Small intestine (tissue), 7 donors: ENCODE measurements around the gene WDR18. TPM values are rescaled to one million over a fixed set of nuclear protein-coding genes. Genes with fewer than 3 reads are reported as not detected.

Experiments used
- DNase-seq, 2 donors: peaks; one replicate each; pipeline versions ENCODE4 v3.0.0 to v3.0.0-alpha.2; 2013
- FAIRE-seq: peaks from 2 replicates; lab custom pipeline; 2012; peaks lifted over from hg19 to GRCh38; lab: Jason Lieb, UNC
- H3K27ac ChIP-seq, 3 donors: one replicate each; pipeline ENCODE4 v1.5.1; 2013; ENCODE audit warnings: low read length in 2 of 3, mild to moderate bottlenecking in 2 of 3, control low read depth in 1 of 3, inconsistent platforms in 1 of 3, low read depth in 1 of 3, moderate library complexity in 1 of 3
- H3K27me3 ChIP-seq, 3 donors: one replicate each; pipeline ENCODE4 v1.6.1; 2013; ENCODE audit warnings: low read length in 3 of 3, inconsistent platforms in 1 of 3; ENCODE audit not compliant: control insufficient read depth in 3 of 3, insufficient read depth in 3 of 3
- H3K36me3 ChIP-seq, 3 donors: one replicate each; pipeline ENCODE4 v1.6.1; 2013; ENCODE audit warnings: low read length in 3 of 3, inconsistent platforms in 1 of 3, low read depth in 1 of 3, mild to moderate bottlenecking in 1 of 3, moderate library complexity in 1 of 3; ENCODE audit not compliant: control insufficient read depth in 3 of 3, insufficient read depth in 2 of 3
- H3K4me1 ChIP-seq, 3 donors: one replicate each; pipeline ENCODE4 v1.6.1; 2013; ENCODE audit warnings: low read length in 2 of 3, inconsistent platforms in 1 of 3, low read depth in 1 of 3, mild to moderate bottlenecking in 1 of 3, moderate library complexity in 1 of 3; ENCODE audit not compliant: control insufficient read depth in 3 of 3, insufficient read depth in 2 of 3
- H3K4me3 ChIP-seq, 3 donors: one replicate each; pipeline ENCODE4 v1.5.1; 2013; ENCODE audit warnings: low read length in 3 of 3, control low read depth in 1 of 3, inconsistent platforms in 1 of 3, low read depth in 1 of 3, mild to moderate bottlenecking in 1 of 3, moderate library complexity in 1 of 3
- H3K9me3 ChIP-seq, 2 donors: one replicate each; pipeline ENCODE4 v1.6.1; 2013; ENCODE audit warnings: low read depth in 1 of 2, low read length in 1 of 2; ENCODE audit not compliant: control insufficient read depth in 2 of 2, insufficient read depth in 1 of 2
- WGBS, 3 donors: extraction: QIAGEN DNeasy Blood & Tissue Kit; methylation state at CpG; one replicate each; pipeline ENCODE4 v1.1.7; 2013; 5-methylcytosine and 5-hydroxymethylcytosine counted together
- polyA plus RNA-seq, 4 donors: library from polyadenylated mRNA; stranded (reverse) in 3 of 4; unstranded in 1 of 4; fragments of 200-250 nt in 3 of 4; fragments of 120-200 nt in 1 of 4; gene quantifications; one replicate each; pipeline versions ENCODE4 v1.2.1 to v1.2.3, GENCODE V29; 2013
- donor health status: healthy with polysubstance abuse.
- donor health status: control.
- donor health status: control.
- donor health status: Bipolar disorder and iron deficiency.
- donor health status: healthy.

WDR18 gene
- polyA plus RNA-seq, 4 donors = 33.4 to 70.8 (median 57.5) TPM

DNA sequence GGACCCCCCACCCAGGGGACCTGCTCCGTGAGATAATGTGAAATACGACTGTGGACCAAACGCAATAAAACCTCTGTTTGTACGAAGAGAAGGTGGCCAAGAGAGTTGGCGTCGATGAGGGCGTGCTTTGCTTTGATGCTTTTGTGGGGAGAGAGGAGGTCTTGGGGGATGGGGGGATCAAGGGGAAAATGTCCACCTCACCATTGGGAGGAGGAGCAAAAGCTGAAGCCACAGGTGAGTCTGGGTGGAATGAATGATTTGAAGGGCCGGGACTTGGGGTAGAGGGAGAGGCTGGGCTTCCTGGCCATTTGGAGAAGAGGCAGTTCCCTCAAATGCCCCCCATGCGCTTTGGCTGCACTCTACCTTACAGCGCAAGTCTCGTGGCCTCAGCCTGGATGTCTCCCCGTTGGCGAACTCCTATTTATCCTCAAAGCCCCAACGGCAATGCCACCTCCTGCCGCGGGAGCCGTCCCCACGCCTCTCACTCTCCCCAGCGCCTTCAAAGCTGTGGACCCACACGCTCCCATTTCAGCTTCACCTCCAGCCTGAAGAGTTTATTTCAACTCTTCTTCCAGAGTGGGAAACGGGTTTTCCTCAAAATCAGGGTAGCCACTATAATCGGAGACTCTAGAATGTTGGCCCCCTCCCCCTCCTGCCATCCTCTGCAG is 55.0 kb downstream of the WDR18 start:
- Histone ChIP-seq H3K4me1 (peaks cover 0 to 25% (median 8%) of the 10 kb centered on the region in 3 donors), H3K9me3 (no peaks in the 10 kb centered on the region), H3K4me3 (no peak overlapping the region), H3K36me3 (peaks cover 0 to 30% (median 0%) of the 10 kb centered on the region in 3 donors), H3K27ac (peak overlapping the region in 1 of 3 donors; percentile 26), H3K27me3 (no peaks in the 10 kb centered on the region)
- DNase-seq (no peak), FAIRE-seq (no peak)
- 61 to 63% (median 63%) methylated on average over 22 of the region's 22 CpGs for WGBS, 3 donors

DNA sequence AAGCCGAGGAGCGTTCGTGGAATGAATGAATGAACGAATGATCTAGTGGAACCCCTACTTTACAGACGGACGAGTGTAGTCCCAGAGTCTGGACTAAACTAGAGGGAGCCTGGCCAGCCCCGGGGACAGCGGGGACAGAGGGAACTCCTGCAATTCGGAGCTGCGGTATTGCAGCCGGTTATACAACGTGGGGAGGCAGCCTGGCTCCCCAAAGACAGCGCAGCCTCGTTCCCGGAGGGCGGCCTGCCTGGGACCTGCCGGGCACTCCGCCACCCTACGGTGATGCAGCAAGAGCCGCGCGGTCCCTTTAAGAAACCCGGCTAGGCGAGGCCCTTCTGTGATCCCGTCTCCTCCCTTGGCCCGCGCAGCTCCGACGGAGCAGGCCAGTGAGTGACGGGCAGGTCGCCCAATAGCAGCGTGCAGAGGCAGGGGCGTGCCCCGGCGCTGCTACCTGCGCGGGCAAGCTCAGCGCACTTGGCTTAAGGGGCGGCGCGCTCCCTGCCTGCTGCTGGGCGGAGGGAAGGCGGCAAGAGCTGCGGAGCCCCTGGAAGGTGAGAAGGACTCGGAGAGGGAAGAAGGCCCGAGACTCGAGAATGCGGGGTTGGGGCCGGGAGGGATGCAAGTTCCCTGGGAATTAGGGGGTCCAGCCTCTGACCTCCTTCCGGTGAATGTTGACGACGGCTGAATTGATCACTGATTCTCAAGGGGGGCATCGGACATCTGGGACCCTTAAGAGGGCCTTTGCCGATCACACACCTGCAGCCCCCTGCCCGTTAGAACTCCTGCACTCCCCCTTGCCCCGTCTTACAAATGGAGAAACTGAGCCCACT is 55.7 kb downstream of the WDR18 start, which contains the start of gene ABCA7:
TSS of gene ABCA7 (plus strand) at position 462 of the 830 bp plus-strand sequence. CDS start 1,255 bp downstream, outside the sequence.
- peaks cover 0 to 25% (median 8%) of the 10 kb centered on the region in 3 donors for H3K4me1 ChIP-seq
- FAIRE-seq = no peak
- no peaks in the 10 kb centered on the region for H3K27me3 ChIP-seq

DNA sequence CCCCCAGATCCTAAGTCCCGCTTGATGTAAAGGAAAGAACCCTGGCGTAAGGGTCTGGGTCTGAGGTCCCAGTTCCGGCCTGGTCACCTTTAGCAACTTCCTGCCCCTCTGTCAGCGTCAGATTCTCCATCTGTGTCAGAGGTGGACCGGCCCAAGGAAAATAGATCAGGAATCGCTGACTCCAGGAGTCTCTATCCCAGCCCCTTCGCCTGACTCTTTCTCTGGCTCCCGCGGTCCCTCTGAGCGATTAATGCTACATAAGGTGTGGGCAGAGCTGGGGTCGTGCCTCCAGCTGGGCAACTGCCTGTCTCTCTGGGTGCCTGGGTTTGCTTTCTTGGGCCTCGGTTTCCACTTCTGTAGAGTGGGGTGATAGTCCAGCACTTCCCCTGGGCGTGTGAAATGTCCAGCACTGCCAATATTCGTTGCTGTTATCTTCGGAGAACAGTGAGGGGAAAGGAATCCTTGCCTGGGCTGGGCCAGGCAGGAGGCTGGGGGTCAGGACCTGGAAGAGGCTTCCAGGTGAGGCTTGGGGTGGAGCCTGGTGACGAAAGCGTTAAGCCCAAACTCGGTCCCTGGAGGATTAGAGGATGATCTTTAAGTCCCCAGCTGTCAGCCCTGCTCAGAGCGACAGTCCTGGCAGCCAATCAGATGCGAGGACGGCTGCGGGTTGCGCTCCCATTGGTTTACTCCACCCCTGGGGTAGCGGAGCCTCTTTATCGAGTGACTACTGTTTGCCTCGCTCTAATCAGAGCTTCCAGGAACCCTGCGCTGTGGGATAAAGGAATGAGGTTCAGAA is 56.5 kb downstream of the WDR18 start:
- H3K4me1 ChIP-seq = peaks cover 0 to 25% (median 8%) of the 10 kb centered on the region in 3 donors
- no peak for FAIRE-seq
- DNase-seq = peak; percentile 89 to 94
- peak overlapping the region in 2 of 3 donors; percentile 15 to 47 for H3K27ac ChIP-seq
- no peaks in the 10 kb centered on the region for H3K27me3 ChIP-seq
- no peaks in the 10 kb centered on the region for H3K9me3 ChIP-seq
- H3K36me3 ChIP-seq = peaks cover 0 to 32% (median 0%) of the 10 kb centered on the region in 3 donors
- peak overlapping the region; percentile 22 to 62 (median 43) for H3K4me3 ChIP-seq
- WGBS, 3 donors = 1 to 2% (median 2%) methylated on average over 27 of the region's 27 CpGs

More for the DNA sequence above, 55.7 kb downstream of the WDR18 start, which contains the start of gene ABCA7:
- Histone ChIP-seq H3K4me3 (peak within 1 kb of the TSS; percentile 22 to 62 (median 43)), H3K27ac (peak within 1 kb of the TSS in 2 of 3 donors; percentile 15 to 47), H3K36me3 (peaks cover 0 to 32% (median 0%) of the 10 kb centered on the region in 3 donors), H3K9me3 (no peaks in the 10 kb centered on the region)
- DNase-seq = peak; percentile 97 to 99
- 2% methylated on average over 53 to 56 of the region's 56 CpGs for WGBS, 3 donors

DNA sequence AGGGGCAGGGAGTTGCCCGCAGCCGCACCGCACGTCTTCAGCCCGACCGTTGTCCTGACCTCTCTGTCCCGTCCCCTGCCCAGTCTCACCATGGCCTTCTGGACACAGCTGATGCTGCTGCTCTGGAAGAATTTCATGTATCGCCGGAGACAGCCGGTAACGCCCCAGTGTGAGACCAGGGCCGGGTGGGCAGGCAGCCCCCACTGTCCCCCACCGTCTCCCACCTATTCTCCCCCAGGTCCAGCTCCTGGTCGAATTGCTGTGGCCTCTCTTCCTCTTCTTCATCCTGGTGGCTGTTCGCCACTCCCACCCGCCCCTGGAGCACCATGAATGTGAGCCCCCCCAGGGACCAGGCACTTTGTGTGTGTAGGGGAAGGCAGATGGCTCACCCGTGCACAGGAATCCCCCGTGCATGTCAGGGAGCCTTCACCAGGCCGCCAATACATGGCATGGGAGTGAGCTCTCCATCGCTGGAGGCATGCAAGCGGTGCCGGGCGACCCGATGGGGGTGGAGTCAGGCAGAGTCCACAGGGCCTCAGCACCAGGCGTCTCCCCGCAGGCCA is 57.2 kb downstream of the WDR18 start:
- Histone ChIP-seq H3K27me3 (no peaks in the 10 kb centered on the region), H3K4me3 (peak overlapping the region in 1 of 3 donors; percentile 6), H3K4me1 (peaks cover 0 to 25% (median 8%) of the 10 kb centered on the region in 3 donors), H3K36me3 (peaks cover 0 to 25% (median 0%) of the 10 kb centered on the region in 3 donors), H3K27ac (no peak overlapping the region), H3K9me3 (no peaks in the 10 kb centered on the region)
- no peak for DNase-seq
- 12 to 30% (median 25%) methylated on average over 25 to 26 of the region's 26 CpGs for WGBS, 3 donors
- no peak for FAIRE-seq

DNA sequence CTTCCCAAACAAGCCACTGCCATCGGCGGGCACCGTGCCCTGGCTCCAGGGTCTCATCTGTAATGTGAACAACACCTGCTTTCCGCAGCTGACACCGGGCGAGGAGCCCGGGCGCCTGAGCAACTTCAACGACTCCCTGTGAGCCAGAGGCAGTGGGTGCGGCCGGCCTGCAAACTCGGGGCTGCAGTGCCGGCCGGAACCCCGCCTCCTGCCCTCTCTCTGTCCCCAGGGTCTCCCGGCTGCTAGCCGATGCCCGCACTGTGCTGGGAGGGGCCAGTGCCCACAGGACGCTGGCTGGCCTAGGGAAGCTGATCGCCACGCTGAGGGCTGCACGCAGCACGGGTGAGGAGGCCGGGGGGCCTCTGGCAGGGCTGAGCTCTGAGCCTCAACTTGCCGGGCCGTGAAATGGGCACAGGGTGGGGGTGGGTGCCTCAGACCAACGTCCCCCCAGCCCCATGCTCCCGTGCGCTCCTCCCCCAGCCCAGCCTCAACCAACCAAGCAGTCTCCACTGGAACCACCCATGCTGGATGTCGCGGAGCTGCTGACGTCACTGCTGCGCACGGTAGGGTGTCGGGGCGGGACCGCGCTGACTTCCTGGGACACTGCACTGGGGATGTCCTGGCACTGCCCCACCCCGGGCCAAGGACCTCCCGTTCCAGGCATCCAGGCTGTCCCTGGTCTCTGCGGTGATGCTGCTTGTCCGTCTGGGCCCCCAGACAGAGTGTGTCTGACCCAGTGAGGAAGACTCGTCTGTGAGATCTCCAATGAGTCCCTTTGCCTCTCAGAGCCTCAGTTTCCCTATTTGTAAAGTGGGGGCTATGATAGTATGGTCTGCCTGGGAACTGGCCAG is 57.9 kb downstream of the WDR18 start:
- no peak for FAIRE-seq
- Histone ChIP-seq H3K27ac (peak overlapping the region in 1 of 3 donors; percentile 38), H3K4me1 (peaks cover 0 to 25% (median 8%) of the 10 kb centered on the region in 3 donors), H3K27me3 (no peaks in the 10 kb centered on the region), H3K9me3 (no peaks in the 10 kb centered on the region), H3K36me3 (peaks cover 0 to 20% (median 0%) of the 10 kb centered on the region in 3 donors), H3K4me3 (peak overlapping the region in 1 of 3 donors; percentile 22)
- 27 to 65% (median 34%) methylated on average over 28 to 43 of the region's 43 CpGs for WGBS, 3 donors
- peak in 1 of 2 donors; percentile 84 for DNase-seq

DNA sequence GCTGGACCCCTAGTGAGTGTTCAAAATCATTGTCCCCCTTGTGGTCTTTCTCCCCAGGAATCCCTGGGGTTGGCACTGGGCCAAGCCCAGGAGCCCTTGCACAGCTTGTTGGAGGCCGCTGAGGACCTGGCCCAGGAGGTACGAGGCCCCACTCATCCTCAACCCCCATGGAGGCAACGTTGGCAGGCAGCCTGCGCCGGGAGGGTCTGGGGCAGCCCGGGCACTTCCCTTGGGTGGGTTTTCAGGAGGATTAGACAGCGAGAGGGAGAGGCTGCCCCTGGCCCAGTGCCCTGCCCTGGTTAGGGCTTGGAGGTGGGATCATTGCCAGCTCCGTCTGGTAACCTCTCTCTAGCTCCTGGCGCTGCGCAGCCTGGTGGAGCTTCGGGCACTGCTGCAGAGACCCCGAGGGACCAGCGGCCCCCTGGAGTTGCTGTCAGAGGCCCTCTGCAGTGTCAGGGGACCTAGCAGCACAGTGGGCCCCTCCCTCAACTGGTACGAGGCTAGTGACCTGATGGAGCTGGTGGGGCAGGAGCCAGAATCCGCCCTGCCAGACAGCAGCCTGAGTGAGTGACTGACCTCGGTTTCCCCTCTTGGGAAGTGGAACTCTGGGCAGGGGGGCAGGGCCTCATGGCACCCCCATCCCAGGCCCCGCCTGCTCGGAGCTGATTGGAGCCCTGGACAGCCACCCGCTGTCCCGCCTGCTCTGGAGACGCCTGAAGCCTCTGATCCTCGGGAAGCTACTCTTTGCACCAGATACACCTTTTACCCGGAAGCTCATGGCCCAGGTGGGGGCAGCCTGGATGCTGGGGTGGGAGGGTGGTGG is 58.8 kb downstream of the WDR18 start:
- FAIRE-seq (no peak), DNase-seq (no peak)
- H3K27ac ChIP-seq = no peak overlapping the region
- no peaks in the 10 kb centered on the region for H3K27me3 ChIP-seq
- no peaks in the 10 kb centered on the region for H3K9me3 ChIP-seq
- H3K4me3 ChIP-seq = no peak overlapping the region
- 27 to 60% (median 44%) methylated on average over 20 to 23 of the region's 23 CpGs for WGBS, 3 donors
- H3K4me1 ChIP-seq = peaks cover 0 to 24% (median 8%) of the 10 kb centered on the region in 3 donors
- peaks cover 0 to 14% (median 0%) of the 10 kb centered on the region in 3 donors for H3K36me3 ChIP-seq
